Measurements from ENCODE around the gene ATXN10.

The ATXN10 gene

DNA sequence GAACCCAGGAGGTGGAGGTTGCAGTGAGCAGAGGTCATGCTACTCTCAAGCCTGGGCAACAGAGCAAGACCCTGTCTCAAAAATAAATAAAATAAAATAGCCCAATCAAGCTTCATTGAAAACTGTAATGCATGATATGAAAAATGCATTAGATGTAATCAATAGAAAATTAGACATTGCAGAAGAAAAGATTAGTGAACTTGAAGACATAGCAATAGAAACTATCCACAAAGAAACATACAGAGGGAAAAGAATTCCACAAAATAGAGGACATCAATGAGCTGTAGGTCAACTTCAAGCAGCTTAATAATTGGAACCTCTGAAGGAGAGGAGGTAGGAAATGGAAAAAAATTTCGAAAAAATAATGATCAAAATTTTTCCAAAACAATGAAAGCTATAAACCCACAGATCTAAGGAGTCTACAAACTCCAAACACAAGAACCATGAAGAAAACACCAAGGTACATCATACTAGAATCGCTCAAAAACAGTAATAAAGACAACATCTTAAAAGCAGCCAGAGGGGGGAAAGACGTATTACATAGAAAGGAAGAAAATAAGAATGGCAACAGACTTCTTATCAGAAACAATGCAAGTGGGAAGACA is 201.1 kb downstream of the ATXN10 start:
- no peak for TF ChIP-seq SIN3A (IDR thresholded peaks at IDR 0.05; ENCODE audit: borderline replicate concordance, insufficient read depth, low read length)
- TF ChIP-seq POLR2AphosphoS5 (IDR thresholded peaks at IDR 0.05; ENCODE audit: low read depth, low read length): no peak
- TF ChIP-seq TAF1 (IDR thresholded peaks at IDR 0.05; ENCODE audit: borderline replicate concordance, insufficient read depth, low read length): no peak
- TF ChIP-seq, protein P1, sequence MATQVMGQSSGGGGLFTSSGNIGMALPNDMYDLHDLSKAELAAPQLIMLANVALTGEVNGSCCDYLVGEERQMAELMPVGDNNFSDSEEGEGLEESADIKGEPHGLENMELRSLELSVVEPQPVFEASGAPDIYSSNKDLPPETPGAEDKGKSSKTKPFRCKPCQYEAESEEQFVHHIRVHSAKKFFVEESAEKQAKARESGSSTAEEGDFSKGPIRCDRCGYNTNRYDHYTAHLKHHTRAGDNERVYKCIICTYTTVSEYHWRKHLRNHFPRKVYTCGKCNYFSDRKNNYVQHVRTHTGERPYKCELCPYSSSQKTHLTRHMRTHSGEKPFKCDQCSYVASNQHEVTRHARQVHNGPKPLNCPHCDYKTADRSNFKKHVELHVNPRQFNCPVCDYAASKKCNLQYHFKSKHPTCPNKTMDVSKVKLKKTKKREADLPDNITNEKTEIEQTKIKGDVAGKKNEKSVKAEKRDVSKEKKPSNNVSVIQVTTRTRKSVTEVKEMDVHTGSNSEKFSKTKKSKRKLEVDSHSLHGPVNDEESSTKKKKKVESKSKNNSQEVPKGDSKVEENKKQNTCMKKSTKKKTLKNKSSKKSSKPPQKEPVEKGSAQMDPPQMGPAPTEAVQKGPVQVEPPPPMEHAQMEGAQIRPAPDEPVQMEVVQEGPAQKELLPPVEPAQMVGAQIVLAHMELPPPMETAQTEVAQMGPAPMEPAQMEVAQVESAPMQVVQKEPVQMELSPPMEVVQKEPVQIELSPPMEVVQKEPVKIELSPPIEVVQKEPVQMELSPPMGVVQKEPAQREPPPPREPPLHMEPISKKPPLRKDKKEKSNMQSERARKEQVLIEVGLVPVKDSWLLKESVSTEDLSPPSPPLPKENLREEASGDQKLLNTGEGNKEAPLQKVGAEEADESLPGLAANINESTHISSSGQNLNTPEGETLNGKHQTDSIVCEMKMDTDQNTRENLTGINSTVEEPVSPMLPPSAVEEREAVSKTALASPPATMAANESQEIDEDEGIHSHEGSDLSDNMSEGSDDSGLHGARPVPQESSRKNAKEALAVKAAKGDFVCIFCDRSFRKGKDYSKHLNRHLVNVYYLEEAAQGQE (IDR thresholded peaks at IDR 0.05; ENCODE audit: insufficient read depth in 1 of 2, low read depth in 2 of 2, low read length in 2 of 2): no peak
- TF ChIP-seq FOXP2 (optimal IDR thresholded peaks at IDR 0.05; ENCODE audit: borderline replicate concordance, extremely low read depth, extremely low read length, insufficient read depth): no peak

DNA sequence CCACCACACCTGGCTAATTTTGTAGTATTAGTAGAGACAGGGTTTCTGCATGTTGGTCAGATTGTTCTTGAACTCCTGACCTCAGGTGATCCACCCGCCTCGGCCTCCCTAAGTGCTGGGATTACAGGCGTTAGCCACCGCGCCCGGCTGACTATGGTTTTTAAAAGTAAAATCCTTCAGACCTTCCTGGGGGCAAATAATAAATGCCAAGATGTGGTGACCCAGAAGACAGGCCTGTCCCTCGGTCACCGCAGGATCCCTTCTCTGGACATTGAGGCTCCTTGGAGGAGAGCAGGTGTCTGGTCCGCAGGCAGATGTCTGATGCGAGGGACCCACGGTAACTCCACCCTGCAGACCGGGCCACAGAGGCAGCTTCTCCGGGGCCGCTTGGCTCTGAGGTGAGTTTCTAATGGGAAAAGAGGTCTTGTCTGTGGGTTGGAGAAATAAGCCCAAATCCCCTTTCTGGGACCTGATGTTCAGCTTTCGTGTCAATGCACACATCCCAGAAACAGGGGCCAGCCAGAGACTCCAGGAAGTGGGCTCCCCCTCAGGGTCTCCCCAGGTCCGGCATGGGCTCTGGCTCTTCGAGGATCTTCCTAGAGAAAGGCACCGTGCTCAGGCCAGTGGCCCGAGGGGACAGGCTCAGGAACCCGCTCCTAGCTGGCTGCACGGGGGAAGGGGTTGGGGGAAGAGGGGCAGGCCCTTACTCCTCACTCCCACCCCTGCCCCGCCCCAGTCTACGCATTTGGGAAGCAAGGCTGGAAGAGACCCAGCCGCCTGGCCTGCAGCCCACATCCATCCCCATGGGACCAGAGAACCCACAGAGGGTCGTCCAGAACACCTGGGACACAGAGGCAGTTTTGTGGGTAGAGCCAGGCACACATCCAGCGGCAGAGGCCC is 204.8 kb downstream of the ATXN10 start:
- no peak for TF ChIP-seq SIN3A (IDR thresholded peaks at IDR 0.05; ENCODE audit: borderline replicate concordance, insufficient read depth, low read length)
- TF ChIP-seq FOXP2 (optimal IDR thresholded peaks at IDR 0.05; ENCODE audit: borderline replicate concordance, extremely low read depth, extremely low read length, insufficient read depth): no peak
- TF ChIP-seq, protein P1 (IDR thresholded peaks at IDR 0.05; ENCODE audit: insufficient read depth in 1 of 2, low read depth in 2 of 2, low read length in 2 of 2): no peak
- TF ChIP-seq TAF1 (IDR thresholded peaks at IDR 0.05; ENCODE audit: borderline replicate concordance, insufficient read depth, low read length): no peak

DNA sequence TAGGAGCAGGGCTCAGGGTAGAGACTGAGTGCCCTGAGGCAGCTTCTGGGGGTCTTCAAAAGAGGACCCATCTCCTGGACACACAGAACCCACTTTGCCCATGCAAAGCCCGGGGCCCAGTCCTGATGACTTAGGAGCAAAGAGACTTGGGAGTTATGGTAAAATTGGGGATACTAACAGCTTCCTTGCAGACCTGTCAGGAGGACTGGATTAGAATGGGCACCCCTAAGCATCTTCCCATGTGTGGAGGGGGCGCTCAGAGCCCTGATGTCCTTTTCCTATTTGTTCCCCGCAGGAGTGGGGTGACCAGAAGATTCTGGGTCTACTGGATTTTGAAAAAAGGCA is 205.4 kb downstream of the ATXN10 start:
- TF ChIP-seq, protein P1 (IDR thresholded peaks at IDR 0.05; ENCODE audit: insufficient read depth in 1 of 2, low read depth in 2 of 2, low read length in 2 of 2): no peak
- TF ChIP-seq TAF1 (IDR thresholded peaks at IDR 0.05; ENCODE audit: borderline replicate concordance, insufficient read depth, low read length): no peak
- TF ChIP-seq SIN3A (IDR thresholded peaks at IDR 0.05; ENCODE audit: borderline replicate concordance, insufficient read depth, low read length): no peak

DNA sequence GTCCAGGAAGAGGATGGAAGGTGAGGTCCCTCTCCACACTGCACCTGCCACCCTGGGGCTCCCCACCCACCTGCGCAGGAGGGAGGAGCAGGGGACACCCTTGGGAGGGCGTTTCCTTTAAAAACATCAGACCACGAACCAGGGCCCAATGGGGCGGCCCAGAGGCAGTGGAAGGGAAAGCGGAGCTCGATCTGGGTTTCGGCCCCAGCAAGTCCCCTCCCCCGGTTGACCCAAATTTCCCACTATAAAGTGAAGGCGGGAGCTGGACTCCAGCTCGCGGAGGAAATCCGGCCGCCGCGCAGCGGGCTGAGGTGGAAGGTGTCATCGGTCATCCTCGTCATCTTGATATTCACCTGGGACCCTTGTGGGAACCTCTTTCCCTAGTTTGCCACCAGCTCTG is 206.0 kb downstream of the ATXN10 start:
- TF ChIP-seq FOXP2 (optimal IDR thresholded peaks at IDR 0.05; ENCODE audit: borderline replicate concordance, extremely low read depth, extremely low read length, insufficient read depth): no peak
- no peak for TF ChIP-seq SIN3A (IDR thresholded peaks at IDR 0.05; ENCODE audit: borderline replicate concordance, insufficient read depth, low read length)
- TF ChIP-seq, protein P1 (IDR thresholded peaks at IDR 0.05; ENCODE audit: insufficient read depth in 1 of 2, low read depth in 2 of 2, low read length in 2 of 2): no peak
- TF ChIP-seq TAF1 (IDR thresholded peaks at IDR 0.05; ENCODE audit: borderline replicate concordance, insufficient read depth, low read length): no peak
- no peak for TF ChIP-seq POLR2AphosphoS5 (IDR thresholded peaks at IDR 0.05; ENCODE audit: low read depth, low read length)

Data from PFSK-1 (cell line).